IMR-90 (cell line): Measurements from ENCODE around the gene TCERG1L. TPM values are rescaled to one million over a fixed set of nuclear protein-coding genes. Genes with fewer than 3 reads are reported as not detected.

Experiments used
- ATAC-seq: fragments of 200-7000 bp; cut with Tn5 transposase; 2 replicates; pipeline ENCODE4 v1.9.1; 2020; ENCODE audit warnings: low read depth, mild to moderate bottlenecking, moderate library complexity
- BruUV-seq: library from RNA; stranded (reverse); fragments of 400-500 nt; replicated peaks from 2 replicates; lab custom pipeline; 2021; lab: Mats Ljungman, UMichigan
- CTCF ChIA-PET: fragments of 300-600 bp; formaldehyde crosslinking; extraction: SDS; loops from one replicate; lab custom pipeline; 2021; ENCODE audit warnings: antibody characterized with exemption; lab: Yijun Ruan, JAX
- POLR2A ChIA-PET: fragments of 300-600 bp; sonication (Branson Sonifier 250); formaldehyde crosslinking; loops from one replicate; lab custom pipeline; 2022; ENCODE audit warnings: antibody characterized with exemption; ENCODE audit not compliant: unreplicated experiment; lab: Charles Lee
- DNase-seq: peaks from one replicate; pipeline ENCODE4 v3.0.0; 2013
- H2AFZ ChIP-seq: replicated peaks from 2 replicates; pipeline ENCODE3; 2013; ENCODE audit warnings: low read length, mild to moderate bottlenecking; ENCODE audit not compliant: poor library complexity
- H2AK5ac ChIP-seq: 2 replicates; pipeline ENCODE4 v1.6.1; 2013; ENCODE audit warnings: low read depth, low read length, inconsistent platforms
- H2AK9ac ChIP-seq: replicated peaks from 2 replicates; pipeline ENCODE3; 2013; ENCODE audit warnings: mild to moderate bottlenecking, low read depth, low read length, moderate library complexity; ENCODE audit not compliant: poor library complexity
- H2BK120ac ChIP-seq: 2 replicates; pipeline ENCODE4 v1.6.1; 2013; ENCODE audit warnings: low read depth, low read length, inconsistent platforms
- H2BK15ac ChIP-seq: 3 replicates; pipeline ENCODE4 v1.6.1; 2013; ENCODE audit warnings: low read depth, low read length, inconsistent platforms
- H2BK20ac ChIP-seq: 2 replicates; pipeline ENCODE4 v1.6.1; 2013; ENCODE audit warnings: low read depth, mild to moderate bottlenecking, inconsistent platforms, low read length, moderate library complexity
- H2BK5ac ChIP-seq: 2 replicates; pipeline ENCODE4 v1.6.1; 2013; ENCODE audit warnings: mild to moderate bottlenecking, low read depth, low read length, inconsistent platforms; ENCODE audit not compliant: poor library complexity, severe bottlenecking
- H3K14ac ChIP-seq: replicated peaks from 2 replicates; pipeline ENCODE4 v1.6.1; 2013; ENCODE audit warnings: low read depth, low read length, inconsistent platforms
- H3K18ac ChIP-seq: 2 replicates; pipeline ENCODE4 v1.6.1; 2013; ENCODE audit warnings: low read depth, low read length, control low read depth
- H3K23ac ChIP-seq: 2 replicates; pipeline ENCODE4 v1.6.1; 2013; ENCODE audit warnings: low read depth, low read length, inconsistent platforms
- H3K27ac ChIP-seq: 2 replicates; pipeline ENCODE4 v1.5.1; 2013; ENCODE audit warnings: mild to moderate bottlenecking, control low read depth, low read length; ENCODE audit not compliant: insufficient read depth
- H3K27me3 ChIP-seq: 2 replicates; pipeline ENCODE4 v1.6.1; 2013; ENCODE audit warnings: low read length; ENCODE audit not compliant: control insufficient read depth, insufficient read depth
- H3K36me3 ChIP-seq: 2 replicates; pipeline ENCODE4 v1.6.1; 2013; ENCODE audit warnings: low read length, mixed read lengths; ENCODE audit not compliant: control insufficient read depth, insufficient read depth
- H3K4ac ChIP-seq: 2 replicates; pipeline ENCODE4 v1.6.1; 2013; ENCODE audit warnings: low read depth, low read length, inconsistent platforms
- H3K4me1 ChIP-seq: 2 replicates; pipeline ENCODE4 v1.6.1; 2013; ENCODE audit warnings: low read length, mixed read lengths; ENCODE audit not compliant: control insufficient read depth, insufficient read depth
- H3K4me2 ChIP-seq: 2 replicates; pipeline ENCODE4 v1.6.1; 2013; ENCODE audit warnings: low read depth, mild to moderate bottlenecking, control low read depth, low read length, moderate library complexity
- H3K4me3 ChIP-seq: 2 replicates; pipeline ENCODE4 v1.5.1; 2013; ENCODE audit warnings: low read depth, mild to moderate bottlenecking, control low read depth, low read length, moderate library complexity; ENCODE audit not compliant: insufficient read depth
- H3K56ac ChIP-seq: 2 replicates; pipeline ENCODE4 v1.6.1; 2013; ENCODE audit warnings: low read length, inconsistent platforms; ENCODE audit not compliant: insufficient read depth; ENCODE audit errors: extremely low read depth
- H3K79me1 ChIP-seq, 2 experiments: 2 replicates each; pipeline ENCODE4 v1.6.1; 2013; ENCODE audit warnings: low read length in 2 of 2, inconsistent platforms in 1 of 2, low read depth in 1 of 2
- H3K9ac ChIP-seq: 2 replicates; pipeline ENCODE4 v1.6.1; 2013; ENCODE audit warnings: low read depth, low read length, control low read depth
- H3K9me1 ChIP-seq: 2 replicates; pipeline ENCODE4 v1.6.1; 2013; ENCODE audit warnings: low read length, inconsistent platforms; ENCODE audit not compliant: insufficient read depth
- H3K9me3 ChIP-seq: 2 replicates; pipeline ENCODE4 v1.6.1; 2013; ENCODE audit warnings: low read length; ENCODE audit not compliant: control insufficient read depth, insufficient read depth
- H4K20me1 ChIP-seq: 2 replicates; pipeline ENCODE4 v1.6.1; 2013; ENCODE audit warnings: low read length, inconsistent platforms; ENCODE audit not compliant: insufficient read depth
- H4K5ac ChIP-seq: 2 replicates; pipeline ENCODE4 v1.6.1; 2013; ENCODE audit warnings: mild to moderate bottlenecking, low read depth, low read length, control low read depth
- H4K8ac ChIP-seq, 2 experiments: 2 replicates each; pipeline ENCODE4 v1.6.1; 2013; ENCODE audit warnings: low read depth in 2 of 2, low read length in 2 of 2, control low read depth in 1 of 2, inconsistent platforms in 1 of 2
- H4K91ac ChIP-seq: 2 replicates; pipeline ENCODE4 v1.6.1; 2013; ENCODE audit warnings: low read depth, low read length, inconsistent platforms; ENCODE audit not compliant: insufficient read depth
- CTCF ChIP-seq: conservative IDR thresholded peaks from 2 replicates; pipeline ENCODE4 v1.5.1; 2012; ENCODE audit warnings: mild to moderate bottlenecking, low read depth, low read length, improper control_type of control experiment
- FOS ChIP-seq: fragments of 150-350 bp; IDR thresholded peaks from 2 replicates; pipeline ENCODE4 v1.6.1; 2016; ENCODE audit warnings: low read depth, low read length
- NFE2L2 ChIP-seq: fragments of 150-350 bp; IDR thresholded peaks from 2 replicates; pipeline ENCODE4 v1.6.1; 2016; ENCODE audit warnings: low read depth, mild to moderate bottlenecking, low read length
- SMC3 ChIP-seq: fragments of 150-350 bp; IDR thresholded peaks from 2 replicates; pipeline ENCODE4 v1.6.1; 2016; ENCODE audit warnings: low read depth, mild to moderate bottlenecking, antibody characterized with exemption, low read length, moderate library complexity
- WGBS, 2 experiments: methylation state at CpG; one replicate each; pipeline versions ENCODE4 v1.1.5 to v1.1.7; 2013; ENCODE audit warnings: missing lambda C conversion rate in 2 of 2; ENCODE audit not compliant: insufficient read length in 1 of 2; ENCODE audit errors: extremely low coverage in 2 of 2; 5-methylcytosine and 5-hydroxymethylcytosine counted together
- dilution Hi-C: fragments of 300-500 bp; cut with HindIII; formaldehyde crosslinking; loops from one replicate; pipeline ENCODE4 v1.14.3; 2018; ENCODE audit warnings: low sequenced_read_pairs; ENCODE audit not compliant: unreplicated experiment
- in situ Hi-C: fragments of 300-500 bp; cut with MboI; formaldehyde crosslinking; loops from 3 replicates; pipeline ENCODE4 v1.14.3; 2019; ENCODE audit warnings: low sequenced_read_pairs, inconsistent platforms, mixed read lengths
- intact Hi-C: fragments of 100-400 bp; cut with micrococcal nuclease; formaldehyde crosslinking; loops from 2 replicates; pipeline ENCODE4 v1.10.0; 2022
- polyA plus RNA-seq, 3 experiments: library from polyadenylated mRNA; depleted of rRNA; stranded (reverse); fragments of >200 nt; gene quantifications; 2 replicates each; pipeline ENCODE4 v1.2.3, GENCODE V29; 2012; ENCODE audit warnings: low replicate concordance in 1 of 3
- total RNA-seq: library from RNA; depleted of rRNA; stranded (reverse); fragments of >200 nt; gene quantifications from 2 replicates; pipeline ENCODE4 v1.2.3, GENCODE V29; 2012

Gene TCERG1L
- total and polyA plus RNA-seq, 2 of the 4 experiments (the other 2 are of a cell fraction), result not detected

- no peak overlapping the region for H3K4me3 ChIP-seq
- no peak overlapping the region for H3K18ac ChIP-seq
- H3K56ac ChIP-seq, result no peak overlapping the region
- CTCF ChIA-PET, result no interaction called here
- H4K5ac ChIP-seq, result no peak overlapping the region
- in situ Hi-C loops (no loop called here), intact Hi-C loops (no loop called here), dilution Hi-C loops (no loop called here)
- no peak overlapping the region for H4K91ac ChIP-seq
- no peak overlapping the region for H2AK9ac ChIP-seq
- TF ChIP-seq NFE2L2 (no peak), CTCF (no peak), SMC3 (no peak), FOS (no peak)
- H2BK20ac ChIP-seq, result no peak overlapping the region
- H3K27ac ChIP-seq, result no peak overlapping the region
- H2BK120ac ChIP-seq, result no peak overlapping the region
- POLR2A ChIA-PET, result no interaction called here
- ATAC-seq, result no peak
- H3K9me3 ChIP-seq, result peaks cover 46% of the 10 kb centered on the region
- H3K4me1 ChIP-seq, result no peaks in the 10 kb centered on the region
- H3K9ac ChIP-seq, result no peak overlapping the region
- no peak overlapping the region for H3K23ac ChIP-seq
- H4K20me1 ChIP-seq, result no peaks in the 10 kb centered on the region
- H3K27me3 ChIP-seq, result no peaks in the 10 kb centered on the region
- H3K4ac ChIP-seq, result no peak overlapping the region
- H2BK5ac ChIP-seq, result no peak overlapping the region
- H3K14ac ChIP-seq, result no peak overlapping the region
- H2BK15ac ChIP-seq, result no peak overlapping the region
- no CpG with 5 or more reads among the region's 4 CpGs for WGBS, 2 experiments
- no peaks in the 10 kb centered on the region for H3K79me1 ChIP-seq
- no peak overlapping the region for H2AFZ ChIP-seq
- no peak overlapping the region for H3K4me2 ChIP-seq
- no TSS peak for BruUV-seq
- H2AK5ac ChIP-seq, result no peak overlapping the region
- no peak overlapping the region for H4K8ac ChIP-seq
- DNase-seq, result no peak
- H3K36me3 ChIP-seq, result no peaks in the 10 kb centered on the region
- no peaks in the 10 kb centered on the region for H3K9me1 ChIP-seq
Measured at GRCh38 chr10:131115801-131116200, 195.7 kb downstream of the TCERG1L start.
